Gastrocnemius medialis (tissue), 4 donors: ENCODE data around the gene FBRSL1.

ENCODE experiments used
- POLR2A ChIP-seq, 2 donors: fragments of 450-650 bp; IDR thresholded peaks; one replicate each; pipeline ENCODE4 v1.6.1; 2017; ENCODE audit warnings: antibody characterized with exemption in 2 of 2, mild to moderate bottlenecking in 2 of 2, moderate library complexity in 2 of 2
- TF ChIP-seq, protein P1 (sequence below), 5 experiments: fragments of 450-650 bp in 3 of 5; fragments of 200-600 bp in 2 of 5; sonication (generic) in 2 of 5; IDR thresholded peaks in 4 of 5; conservative IDR thresholded peaks in 1 of 5; 1 replicate in 4 of 5; 2 replicates in 1 of 5; pipeline ENCODE4 v1.5.1; 2016 to 2019; ENCODE audit warnings: antibody characterized with exemption in 5 of 5, mild to moderate bottlenecking in 3 of 5, moderate library complexity in 3 of 5

DNA sequence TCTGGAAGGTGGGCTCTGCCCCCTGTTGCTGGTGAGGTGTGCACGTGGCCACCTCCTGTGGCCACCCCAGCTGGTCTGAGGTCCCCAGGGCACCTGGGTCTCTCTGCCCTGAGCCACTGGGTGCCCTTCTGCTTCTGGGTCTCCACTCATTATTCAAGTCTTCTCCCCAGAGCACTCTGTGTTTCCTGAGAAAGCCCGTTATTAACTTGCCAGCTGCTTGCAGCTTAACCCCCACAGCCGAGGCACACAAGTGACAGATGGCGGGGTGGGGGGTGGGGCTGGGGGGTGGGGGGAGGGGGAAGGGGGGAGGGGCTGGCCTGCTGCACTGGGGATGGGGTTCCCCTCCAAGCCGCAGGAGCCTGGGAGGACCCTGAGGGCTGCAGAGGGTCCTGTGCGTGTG is 40.5 kb downstream of the FBRSL1 start:
- TF ChIP-seq POLR2A (IDR thresholded peaks at IDR 0.05), result no peak
- TF ChIP-seq, protein P1, sequence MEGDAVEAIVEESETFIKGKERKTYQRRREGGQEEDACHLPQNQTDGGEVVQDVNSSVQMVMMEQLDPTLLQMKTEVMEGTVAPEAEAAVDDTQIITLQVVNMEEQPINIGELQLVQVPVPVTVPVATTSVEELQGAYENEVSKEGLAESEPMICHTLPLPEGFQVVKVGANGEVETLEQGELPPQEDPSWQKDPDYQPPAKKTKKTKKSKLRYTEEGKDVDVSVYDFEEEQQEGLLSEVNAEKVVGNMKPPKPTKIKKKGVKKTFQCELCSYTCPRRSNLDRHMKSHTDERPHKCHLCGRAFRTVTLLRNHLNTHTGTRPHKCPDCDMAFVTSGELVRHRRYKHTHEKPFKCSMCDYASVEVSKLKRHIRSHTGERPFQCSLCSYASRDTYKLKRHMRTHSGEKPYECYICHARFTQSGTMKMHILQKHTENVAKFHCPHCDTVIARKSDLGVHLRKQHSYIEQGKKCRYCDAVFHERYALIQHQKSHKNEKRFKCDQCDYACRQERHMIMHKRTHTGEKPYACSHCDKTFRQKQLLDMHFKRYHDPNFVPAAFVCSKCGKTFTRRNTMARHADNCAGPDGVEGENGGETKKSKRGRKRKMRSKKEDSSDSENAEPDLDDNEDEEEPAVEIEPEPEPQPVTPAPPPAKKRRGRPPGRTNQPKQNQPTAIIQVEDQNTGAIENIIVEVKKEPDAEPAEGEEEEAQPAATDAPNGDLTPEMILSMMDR (IDR thresholded peaks at IDR 0.05 in 4 of 5, conservative IDR thresholded peaks at IDR 0.05 in 1 of 5), result no peak
